HuH-7 (cell line): ENCODE measurements around the gene GBA2.

Experiments
- DNase-seq: peaks from one replicate; pipeline ENCODE4 v3.0.0; 2011; ENCODE audit warnings: low spot score

GBA2 gene

GRCh38 chr9:35737143-35737542 is 11.9 kb downstream of the GBA2 start:
- no peak for DNase-seq

- peak; percentile 69 for DNase-seq
These were observed 12.8 kb downstream of the GBA2 start for GRCh38 chr9:35736201-35736633.

- DNase-seq: no peak
These were observed 14.9 kb downstream of the GBA2 start for GRCh38 chr9:35734096-35734495.

- peak; percentile 52 for DNase-seq
These were observed 16.1 kb downstream of the GBA2 start for GRCh38 chr9:35732800-35733541.

GRCh38 chr9:35732185-35732799 is 16.7 kb downstream of the GBA2 start, which contains the start of the genes CREB3 and TLN1:
CREB3 (plus strand) TSS chr9:35732666; CDS start chr9:35732773, 107 bp downstream.
TLN1 (minus strand) TSS chr9:35732195; CDS start chr9:35725694, 6,501 bp downstream.
- peak; percentile 91 for DNase-seq

- DNase-seq: no peak
These were observed 17.4 kb downstream of the GBA2 start for GRCh38 chr9:35731415-35732184.

- DNase-seq: no peak
These were observed 18.6 kb downstream of the GBA2 start for GRCh38 chr9:35730486-35730854.

GRCh38 chr9:35729700-35730485 is 19.1 kb downstream of the GBA2 start:
- peak; percentile 92 for DNase-seq

GRCh38 chr9:35729101-35729500 is 19.9 kb downstream of the GBA2 start:
- DNase-seq: no peak

- peak; percentile 46 for DNase-seq
These were observed 20.7 kb downstream of the GBA2 start for GRCh38 chr9:35728041-35728971.

- no peak for DNase-seq
These were observed 21.4 kb downstream of the GBA2 start for GRCh38 chr9:35727676-35728040.

- DNase-seq: no peak
These were observed 22.1 kb downstream of the GBA2 start for GRCh38 chr9:35726931-35727330.

- DNase-seq: no peak
These were observed 23.7 kb downstream of the GBA2 start for GRCh38 chr9:35725362-35725761.

- DNase-seq: no peak
These were observed 25.1 kb downstream of the GBA2 start for GRCh38 chr9:35723908-35724307.

- no peak for DNase-seq
These were observed 25.6 kb downstream of the GBA2 start for GRCh38 chr9:35723426-35723825.

GRCh38 chr9:35719546-35719945 is 29.5 kb downstream of the GBA2 start:
- DNase-seq: no peak

GRCh38 chr9:35718721-35719511 is 30.1 kb downstream of the GBA2 start:
- no peak for DNase-seq

- DNase-seq: no peak
These were observed 31.7 kb downstream of the GBA2 start for GRCh38 chr9:35717132-35717870.

- DNase-seq: no peak
These were observed 32.8 kb downstream of the GBA2 start for GRCh38 chr9:35716230-35716629.
